ENCODE results near the gene HPX.
A peak's percentile ranks its signal among the peaks of the same experiment; 100 is the strongest.

Gene HPX

GRCh38 chr11:6418557-6419008 lies 22.2 kb downstream of the HPX start:
- H3K36me3 ChIP-seq (ENCODE audit: control insufficient read depth in 2 of 2, insufficient read depth in 2 of 2, low read length in 2 of 2), result no peaks in the 10 kb centered on the region
- H3K9me3 ChIP-seq (ENCODE audit: control insufficient read depth in 2 of 2, low read length in 2 of 2), result no peaks in the 10 kb centered on the region
- H3K4me1 ChIP-seq (ENCODE audit: control insufficient read depth in 2 of 2, insufficient read depth in 2 of 2, low read length in 2 of 2), result peaks cover 4% of the 10 kb centered on the region in 2 donors
- peak overlapping the region in 1 of 2 donors; percentile 78 for H3K9ac ChIP-seq (ENCODE audit: low read depth in 1 of 2, low read length in 2 of 2)
- no peaks in the 10 kb centered on the region for H3K27me3 ChIP-seq (ENCODE audit: control insufficient read depth in 2 of 2, insufficient read depth in 2 of 2, low read length in 2 of 2)
- peak overlapping the region in 1 of 2 donors; percentile 74 for H3K27ac ChIP-seq (ENCODE audit: low read depth in 2 of 2, low read length in 2 of 2)
- H3K4me3 ChIP-seq (ENCODE audit: low read length in 2 of 2), result peak overlapping the region; percentile 76 to 77

- no peak overlapping the region for H3K27ac ChIP-seq (ENCODE audit: low read depth in 2 of 2, low read length in 2 of 2)
- no peaks in the 10 kb centered on the region for H3K9me3 ChIP-seq (ENCODE audit: control insufficient read depth in 2 of 2, low read length in 2 of 2)
- peaks cover 4% of the 10 kb centered on the region in 2 donors for H3K4me1 ChIP-seq (ENCODE audit: control insufficient read depth in 2 of 2, insufficient read depth in 2 of 2, low read length in 2 of 2)
- H3K36me3 ChIP-seq (ENCODE audit: control insufficient read depth in 2 of 2, insufficient read depth in 2 of 2, low read length in 2 of 2), result no peaks in the 10 kb centered on the region
- no peaks in the 10 kb centered on the region for H3K27me3 ChIP-seq (ENCODE audit: control insufficient read depth in 2 of 2, insufficient read depth in 2 of 2, low read length in 2 of 2)
- no peak overlapping the region for H3K9ac ChIP-seq (ENCODE audit: low read depth in 1 of 2, low read length in 2 of 2)
- peak overlapping the region in 1 of 2 donors; percentile 76 for H3K4me3 ChIP-seq (ENCODE audit: low read length in 2 of 2)
Observed at GRCh38 chr11:6417907-6418556, 22.8 kb downstream of the HPX start.

GRCh38 chr11:6415797-6416196 lies 25.0 kb downstream of the HPX start:
- no peak overlapping the region for H3K9ac ChIP-seq (ENCODE audit: low read depth in 1 of 2, low read length in 2 of 2)
- peaks cover 4% of the 10 kb centered on the region in 2 donors for H3K4me1 ChIP-seq (ENCODE audit: control insufficient read depth in 2 of 2, insufficient read depth in 2 of 2, low read length in 2 of 2)
- no peaks in the 10 kb centered on the region for H3K9me3 ChIP-seq (ENCODE audit: control insufficient read depth in 2 of 2, low read length in 2 of 2)
- no peaks in the 10 kb centered on the region for H3K36me3 ChIP-seq (ENCODE audit: control insufficient read depth in 2 of 2, insufficient read depth in 2 of 2, low read length in 2 of 2)
- H3K4me3 ChIP-seq (ENCODE audit: low read length in 2 of 2), result no peak overlapping the region
- no peak overlapping the region for H3K27ac ChIP-seq (ENCODE audit: low read depth in 2 of 2, low read length in 2 of 2)
- H3K27me3 ChIP-seq (ENCODE audit: control insufficient read depth in 2 of 2, insufficient read depth in 2 of 2, low read length in 2 of 2), result no peaks in the 10 kb centered on the region

GRCh38 chr11:6414874-6415328 lies 25.9 kb downstream of the HPX start:
- Histone ChIP-seq H3K4me1 (ENCODE audit: control insufficient read depth in 2 of 2, insufficient read depth in 2 of 2, low read length in 2 of 2) (peaks cover 4% of the 10 kb centered on the region in 2 donors), H3K9me3 (ENCODE audit: control insufficient read depth in 2 of 2, low read length in 2 of 2) (no peaks in the 10 kb centered on the region), H3K36me3 (ENCODE audit: control insufficient read depth in 2 of 2, insufficient read depth in 2 of 2, low read length in 2 of 2) (no peaks in the 10 kb centered on the region), H3K4me3 (ENCODE audit: low read length in 2 of 2) (no peak overlapping the region), H3K27ac (ENCODE audit: low read depth in 2 of 2, low read length in 2 of 2) (no peak overlapping the region), H3K9ac (ENCODE audit: low read depth in 1 of 2, low read length in 2 of 2) (no peak overlapping the region), H3K27me3 (ENCODE audit: control insufficient read depth in 2 of 2, insufficient read depth in 2 of 2, low read length in 2 of 2) (no peaks in the 10 kb centered on the region)

GRCh38 chr11:6413791-6414201 lies 27.0 kb downstream of the HPX start:
- no peak overlapping the region for H3K9ac ChIP-seq (ENCODE audit: low read depth in 1 of 2, low read length in 2 of 2)
- H3K27me3 ChIP-seq (ENCODE audit: control insufficient read depth in 2 of 2, insufficient read depth in 2 of 2, low read length in 2 of 2), result no peaks in the 10 kb centered on the region
- no peaks in the 10 kb centered on the region for H3K9me3 ChIP-seq (ENCODE audit: control insufficient read depth in 2 of 2, low read length in 2 of 2)
- no peak overlapping the region for H3K27ac ChIP-seq (ENCODE audit: low read depth in 2 of 2, low read length in 2 of 2)
- H3K4me1 ChIP-seq (ENCODE audit: control insufficient read depth in 2 of 2, insufficient read depth in 2 of 2, low read length in 2 of 2), result peaks cover 0 to 4% of the 10 kb centered on the region in 2 donors
- H3K4me3 ChIP-seq (ENCODE audit: low read length in 2 of 2), result no peak overlapping the region
- peaks cover 0 to 3% of the 10 kb centered on the region in 2 donors for H3K36me3 ChIP-seq (ENCODE audit: control insufficient read depth in 2 of 2, insufficient read depth in 2 of 2, low read length in 2 of 2)

GRCh38 chr11:6411594-6412031 lies 29.2 kb downstream of the HPX start:
- Histone ChIP-seq H3K27me3 (ENCODE audit: control insufficient read depth in 2 of 2, insufficient read depth in 2 of 2, low read length in 2 of 2) (no peaks in the 10 kb centered on the region), H3K4me3 (ENCODE audit: low read length in 2 of 2) (no peak overlapping the region), H3K4me1 (ENCODE audit: control insufficient read depth in 2 of 2, insufficient read depth in 2 of 2, low read length in 2 of 2) (peaks cover 0 to under 1% of the 10 kb centered on the region in 2 donors), H3K9ac (ENCODE audit: low read depth in 1 of 2, low read length in 2 of 2) (no peak overlapping the region), H3K36me3 (ENCODE audit: control insufficient read depth in 2 of 2, insufficient read depth in 2 of 2, low read length in 2 of 2) (peaks cover 0 to 3% of the 10 kb centered on the region in 2 donors), H3K27ac (ENCODE audit: low read depth in 2 of 2, low read length in 2 of 2) (no peak overlapping the region), H3K9me3 (ENCODE audit: control insufficient read depth in 2 of 2, low read length in 2 of 2) (no peaks in the 10 kb centered on the region)

- H3K27me3 ChIP-seq (ENCODE audit: control insufficient read depth in 2 of 2, insufficient read depth in 2 of 2, low read length in 2 of 2), result no peaks in the 10 kb centered on the region
- H3K9me3 ChIP-seq (ENCODE audit: control insufficient read depth in 2 of 2, low read length in 2 of 2), result no peaks in the 10 kb centered on the region
- no peak overlapping the region for H3K27ac ChIP-seq (ENCODE audit: low read depth in 2 of 2, low read length in 2 of 2)
- no peak overlapping the region for H3K4me3 ChIP-seq (ENCODE audit: low read length in 2 of 2)
- H3K9ac ChIP-seq (ENCODE audit: low read depth in 1 of 2, low read length in 2 of 2), result no peak overlapping the region
- H3K4me1 ChIP-seq (ENCODE audit: control insufficient read depth in 2 of 2, insufficient read depth in 2 of 2, low read length in 2 of 2), result peaks cover 0 to 2% of the 10 kb centered on the region in 2 donors
- peaks cover 0 to 3% of the 10 kb centered on the region in 2 donors for H3K36me3 ChIP-seq (ENCODE audit: control insufficient read depth in 2 of 2, insufficient read depth in 2 of 2, low read length in 2 of 2)
Observed at GRCh38 chr11:6410695-6411430, 29.9 kb downstream of the HPX start.

- Histone ChIP-seq H3K27ac (ENCODE audit: low read depth in 2 of 2, low read length in 2 of 2) (no peak overlapping the region), H3K9ac (ENCODE audit: low read depth in 1 of 2, low read length in 2 of 2) (no peak overlapping the region), H3K4me3 (ENCODE audit: low read length in 2 of 2) (no peak overlapping the region), H3K36me3 (ENCODE audit: control insufficient read depth in 2 of 2, insufficient read depth in 2 of 2, low read length in 2 of 2) (peaks cover 0 to 5% of the 10 kb centered on the region in 2 donors), H3K27me3 (ENCODE audit: control insufficient read depth in 2 of 2, insufficient read depth in 2 of 2, low read length in 2 of 2) (no peaks in the 10 kb centered on the region), H3K4me1 (ENCODE audit: control insufficient read depth in 2 of 2, insufficient read depth in 2 of 2, low read length in 2 of 2) (peaks cover 0 to 16% of the 10 kb centered on the region in 2 donors), H3K9me3 (ENCODE audit: control insufficient read depth in 2 of 2, low read length in 2 of 2) (no peaks in the 10 kb centered on the region)
Observed at GRCh38 chr11:6406370-6406769, 34.4 kb downstream of the HPX start.

- H3K36me3 ChIP-seq (ENCODE audit: control insufficient read depth in 2 of 2, insufficient read depth in 2 of 2, low read length in 2 of 2), result peaks cover 0 to 5% of the 10 kb centered on the region in 2 donors
- no peaks in the 10 kb centered on the region for H3K27me3 ChIP-seq (ENCODE audit: control insufficient read depth in 2 of 2, insufficient read depth in 2 of 2, low read length in 2 of 2)
- H3K9ac ChIP-seq (ENCODE audit: low read depth in 1 of 2, low read length in 2 of 2), result peak overlapping the region in 1 of 2 donors; percentile 32
- H3K4me3 ChIP-seq (ENCODE audit: low read length in 2 of 2), result no peak overlapping the region
- H3K9me3 ChIP-seq (ENCODE audit: control insufficient read depth in 2 of 2, low read length in 2 of 2), result no peaks in the 10 kb centered on the region
- no peak overlapping the region for H3K27ac ChIP-seq (ENCODE audit: low read depth in 2 of 2, low read length in 2 of 2)
- H3K4me1 ChIP-seq (ENCODE audit: control insufficient read depth in 2 of 2, insufficient read depth in 2 of 2, low read length in 2 of 2), result peaks cover 0 to 16% of the 10 kb centered on the region in 2 donors
Observed at GRCh38 chr11:6405846-6406245, 34.9 kb downstream of the HPX start.

- Histone ChIP-seq H3K9ac (ENCODE audit: low read depth in 1 of 2, low read length in 2 of 2) (no peak overlapping the region), H3K27me3 (ENCODE audit: control insufficient read depth in 2 of 2, insufficient read depth in 2 of 2, low read length in 2 of 2) (no peaks in the 10 kb centered on the region), H3K4me1 (ENCODE audit: control insufficient read depth in 2 of 2, insufficient read depth in 2 of 2, low read length in 2 of 2) (peaks cover 0 to 16% of the 10 kb centered on the region in 2 donors), H3K4me3 (ENCODE audit: low read length in 2 of 2) (no peak overlapping the region), H3K9me3 (ENCODE audit: control insufficient read depth in 2 of 2, low read length in 2 of 2) (no peaks in the 10 kb centered on the region), H3K27ac (ENCODE audit: low read depth in 2 of 2, low read length in 2 of 2) (no peak overlapping the region), H3K36me3 (ENCODE audit: control insufficient read depth in 2 of 2, insufficient read depth in 2 of 2, low read length in 2 of 2) (peaks cover 0 to 5% of the 10 kb centered on the region in 2 donors)
Observed at GRCh38 chr11:6405052-6405667, 35.6 kb downstream of the HPX start.
